ENCODE results near the gene TRIM54.

DNA sequence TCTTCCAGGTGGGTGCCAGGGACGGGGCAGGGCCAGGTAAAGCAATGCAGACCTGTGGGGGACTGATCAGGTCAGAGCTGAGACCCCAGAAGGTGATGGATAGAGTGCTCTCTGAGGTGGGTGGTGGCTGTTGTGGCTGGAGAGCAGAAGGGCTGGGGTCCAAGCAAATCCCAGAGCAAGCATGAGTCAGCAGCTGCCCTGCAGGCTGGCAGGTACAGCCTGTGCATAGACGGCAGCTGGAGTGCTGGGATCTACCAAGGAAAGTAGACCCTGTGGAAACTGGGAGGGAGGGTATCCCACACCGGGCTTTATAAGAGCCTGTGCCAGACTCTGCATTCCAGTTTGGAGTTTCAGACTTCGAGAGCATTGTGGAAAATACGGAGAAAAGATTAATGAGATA, 663 bp downstream of the TRIM54 start:
- TF ChIP-seq, protein P1, sequence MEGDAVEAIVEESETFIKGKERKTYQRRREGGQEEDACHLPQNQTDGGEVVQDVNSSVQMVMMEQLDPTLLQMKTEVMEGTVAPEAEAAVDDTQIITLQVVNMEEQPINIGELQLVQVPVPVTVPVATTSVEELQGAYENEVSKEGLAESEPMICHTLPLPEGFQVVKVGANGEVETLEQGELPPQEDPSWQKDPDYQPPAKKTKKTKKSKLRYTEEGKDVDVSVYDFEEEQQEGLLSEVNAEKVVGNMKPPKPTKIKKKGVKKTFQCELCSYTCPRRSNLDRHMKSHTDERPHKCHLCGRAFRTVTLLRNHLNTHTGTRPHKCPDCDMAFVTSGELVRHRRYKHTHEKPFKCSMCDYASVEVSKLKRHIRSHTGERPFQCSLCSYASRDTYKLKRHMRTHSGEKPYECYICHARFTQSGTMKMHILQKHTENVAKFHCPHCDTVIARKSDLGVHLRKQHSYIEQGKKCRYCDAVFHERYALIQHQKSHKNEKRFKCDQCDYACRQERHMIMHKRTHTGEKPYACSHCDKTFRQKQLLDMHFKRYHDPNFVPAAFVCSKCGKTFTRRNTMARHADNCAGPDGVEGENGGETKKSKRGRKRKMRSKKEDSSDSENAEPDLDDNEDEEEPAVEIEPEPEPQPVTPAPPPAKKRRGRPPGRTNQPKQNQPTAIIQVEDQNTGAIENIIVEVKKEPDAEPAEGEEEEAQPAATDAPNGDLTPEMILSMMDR (IDR thresholded peaks at IDR 0.05): no peak
- TF ChIP-seq ZFX (IDR thresholded peaks at IDR 0.05; ENCODE audit: borderline replicate concordance): no peak

All from 22Rv1 (cell line).